Mammary epithelial cell (primary cell): ENCODE data around the gene ACOD1.

Experiments used
- EZH2 ChIP-seq: IDR thresholded peaks from 2 replicates; pipeline ENCODE4 v1.6.1; 2012; ENCODE audit warnings: low read length, inconsistent platforms, borderline replicate concordance
- TF ChIP-seq, protein P1 (sequence below), 2 donors: IDR thresholded peaks in 1 of 2; conservative IDR thresholded peaks in 1 of 2; 2 replicates each; pipeline ENCODE4 v1.5.1; 2011 to 2012; ENCODE audit warnings: inconsistent platforms in 2 of 2, low read length in 2 of 2, mild to moderate bottlenecking in 2 of 2, control low read depth in 1 of 2, low read depth in 1 of 2; ENCODE audit not compliant: insufficient read depth in 1 of 2; ENCODE audit errors: extremely low read depth in 1 of 2

DNA sequence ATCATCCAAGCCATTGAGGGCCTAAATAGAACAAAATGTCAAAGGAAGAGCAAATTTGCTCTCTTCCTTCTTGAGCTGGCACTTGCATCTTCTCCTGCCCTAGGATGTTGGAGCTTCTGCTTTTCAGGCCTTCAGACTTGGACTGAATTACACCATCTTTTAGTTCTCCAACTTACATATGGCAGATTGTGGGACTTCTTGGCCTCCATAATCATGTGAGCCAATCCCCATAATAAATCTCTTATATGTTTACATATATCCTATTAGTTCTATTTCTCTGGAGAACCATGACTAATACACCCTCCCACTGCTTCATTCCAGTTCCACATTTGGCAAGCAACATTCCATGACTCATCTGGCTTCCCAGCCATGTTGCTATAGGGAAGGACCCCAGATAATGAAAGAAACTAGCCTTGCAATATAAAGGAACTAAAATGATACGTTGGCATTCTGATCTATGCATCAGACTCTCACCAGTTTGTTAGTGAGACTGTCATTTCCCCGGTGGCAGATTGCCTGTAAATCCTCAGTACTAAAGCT, 11.0 kb upstream of the ACOD1 start:
- TF ChIP-seq, protein P1, sequence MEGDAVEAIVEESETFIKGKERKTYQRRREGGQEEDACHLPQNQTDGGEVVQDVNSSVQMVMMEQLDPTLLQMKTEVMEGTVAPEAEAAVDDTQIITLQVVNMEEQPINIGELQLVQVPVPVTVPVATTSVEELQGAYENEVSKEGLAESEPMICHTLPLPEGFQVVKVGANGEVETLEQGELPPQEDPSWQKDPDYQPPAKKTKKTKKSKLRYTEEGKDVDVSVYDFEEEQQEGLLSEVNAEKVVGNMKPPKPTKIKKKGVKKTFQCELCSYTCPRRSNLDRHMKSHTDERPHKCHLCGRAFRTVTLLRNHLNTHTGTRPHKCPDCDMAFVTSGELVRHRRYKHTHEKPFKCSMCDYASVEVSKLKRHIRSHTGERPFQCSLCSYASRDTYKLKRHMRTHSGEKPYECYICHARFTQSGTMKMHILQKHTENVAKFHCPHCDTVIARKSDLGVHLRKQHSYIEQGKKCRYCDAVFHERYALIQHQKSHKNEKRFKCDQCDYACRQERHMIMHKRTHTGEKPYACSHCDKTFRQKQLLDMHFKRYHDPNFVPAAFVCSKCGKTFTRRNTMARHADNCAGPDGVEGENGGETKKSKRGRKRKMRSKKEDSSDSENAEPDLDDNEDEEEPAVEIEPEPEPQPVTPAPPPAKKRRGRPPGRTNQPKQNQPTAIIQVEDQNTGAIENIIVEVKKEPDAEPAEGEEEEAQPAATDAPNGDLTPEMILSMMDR (conservative IDR thresholded peaks at IDR 0.05 in 1 of 2, IDR thresholded peaks at IDR 0.05 in 1 of 2; ENCODE audit: extremely low read depth in 1 of 2, insufficient read depth in 1 of 2, low read depth in 1 of 2, low read length in 2 of 2), result no peak
- no peak for TF ChIP-seq EZH2
